HG03039 (cell line): ENCODE data around the gene PPM1B.
"Not testable (repeated sequence)": the region's sequence is repeated elsewhere in the genome, so short reads cannot be mapped to it uniquely, and the experiment has no call there.

Source experiments
- ATAC-seq: cut with Tn5 transposase; IDR thresholded peaks from one replicate; pipeline ENCODE4 v1.9.1; 2021; ENCODE audit warnings: mild to moderate bottlenecking, moderate library complexity; ENCODE audit not compliant: unreplicated experiment

Gene PPM1B

GRCh38 chr2:44195714-44196113, 27.0 kb downstream of the PPM1B start:
- no peak for ATAC-seq

GRCh38 chr2:44197816-44198215, 29.1 kb downstream of the PPM1B start:
- ATAC-seq: no peak

- no peak for ATAC-seq
Measured at GRCh38 chr2:44200011-44200410, 31.3 kb downstream of the PPM1B start.

- ATAC-seq: no peak
Measured at GRCh38 chr2:44200759-44201158, 32.1 kb downstream of the PPM1B start.

- ATAC-seq: no peak
Measured at GRCh38 chr2:44201648-44202165, 33.0 kb downstream of the PPM1B start.

- ATAC-seq: no peak
Measured at GRCh38 chr2:44203542-44203941, 34.9 kb downstream of the PPM1B start.

GRCh38 chr2:44205169-44205568, 36.5 kb downstream of the PPM1B start:
- no peak for ATAC-seq

- ATAC-seq: no peak
Measured at GRCh38 chr2:44207102-44207501, 38.4 kb downstream of the PPM1B start.

- ATAC-seq: not testable (repeated sequence)
Measured at GRCh38 chr2:44207648-44208047, 39.0 kb downstream of the PPM1B start.

- no peak for ATAC-seq
Measured at GRCh38 chr2:44210362-44210761, 41.7 kb downstream of the PPM1B start.

- no peak for ATAC-seq
Measured at GRCh38 chr2:44211183-44211582, 42.5 kb downstream of the PPM1B start.

- no peak for ATAC-seq
Measured at GRCh38 chr2:44212302-44212701, 43.6 kb downstream of the PPM1B start.

- no peak for ATAC-seq
Measured at GRCh38 chr2:44215827-44216226, 47.2 kb downstream of the PPM1B start.

GRCh38 chr2:44218771-44219170, 50.1 kb downstream of the PPM1B start:
- ATAC-seq: no peak

GRCh38 chr2:44226753-44227152, 58.1 kb downstream of the PPM1B start:
- ATAC-seq: no peak

GRCh38 chr2:44230378-44230777, 61.7 kb downstream of the PPM1B start:
- no peak for ATAC-seq

- no peak for ATAC-seq
Measured at GRCh38 chr2:44233450-44234128, 64.9 kb downstream of the PPM1B start.

- no peak for ATAC-seq
Measured at GRCh38 chr2:44237221-44237620, 68.5 kb downstream of the PPM1B start.

GRCh38 chr2:44242904-44243303, 74.2 kb downstream of the PPM1B start:
- no peak for ATAC-seq

- ATAC-seq: no peak
Measured at GRCh38 chr2:44244135-44244871, 75.6 kb downstream of the PPM1B start.

- no peak for ATAC-seq
Measured at GRCh38 chr2:44245083-44245861, 76.6 kb downstream of the PPM1B start.

- ATAC-seq: no peak
Measured at GRCh38 chr2:44246436-44246835, 77.8 kb downstream of the PPM1B start.
